Measurements from ENCODE around the gene MICAL2.

MICAL2 gene

DNA sequence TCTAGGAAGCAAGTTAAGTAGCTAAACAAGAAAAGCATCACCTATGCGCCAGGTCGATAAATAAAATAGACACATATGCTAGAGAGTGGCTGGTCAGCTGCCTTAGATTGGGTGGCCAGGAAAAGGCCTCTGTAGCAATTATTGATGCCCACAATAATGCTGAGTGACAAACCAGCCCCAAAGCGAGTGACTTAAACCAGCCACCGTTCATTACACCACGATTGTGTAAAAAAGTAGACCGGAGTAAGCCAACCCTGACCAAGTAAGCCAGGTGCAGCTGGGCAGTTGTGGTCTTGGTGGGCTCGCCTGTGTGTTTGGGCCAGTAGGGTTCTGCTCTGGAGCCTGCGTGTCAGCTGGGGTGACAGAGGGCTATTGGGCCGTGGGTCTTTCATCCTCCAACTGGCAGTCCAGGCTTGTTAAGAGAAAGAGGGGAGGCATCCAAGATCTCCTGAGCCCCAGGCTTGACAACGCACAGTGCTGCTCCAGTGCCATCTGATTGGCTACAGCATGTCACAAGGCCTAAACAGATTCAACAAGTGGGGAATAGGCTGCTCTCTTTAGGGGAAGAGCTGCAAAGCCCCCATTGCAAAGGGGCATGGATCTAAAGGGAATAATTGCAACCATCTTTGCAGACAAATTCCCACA lies 166.6 kb downstream of the MICAL2 start:
- DNase-seq = no peak

GRCh38 chr11:12278766-12279671 lies 168.6 kb downstream of the MICAL2 start:
- no peak for DNase-seq

DNA sequence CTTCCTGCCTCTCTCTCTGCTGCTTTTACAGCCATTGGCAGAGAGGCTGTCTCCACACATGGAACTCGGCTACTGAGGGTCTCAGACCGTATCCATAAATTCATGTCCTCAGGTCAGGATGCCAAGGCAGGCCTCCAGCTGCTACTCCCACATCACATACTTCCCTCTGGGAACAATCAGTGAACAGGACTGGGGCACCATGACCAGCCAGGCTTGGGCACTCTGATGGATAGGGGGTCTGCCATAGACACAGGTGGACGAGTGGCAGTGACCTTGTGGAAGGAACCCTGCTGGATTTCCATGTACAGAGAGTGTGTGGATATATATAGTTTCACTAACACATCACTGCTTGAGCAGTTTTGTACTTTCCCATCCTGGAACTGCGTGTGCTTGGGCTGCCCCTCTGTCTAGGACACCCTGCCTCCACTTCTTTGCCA lies 169.3 kb downstream of the MICAL2 start:
- no peak for DNase-seq

DNA sequence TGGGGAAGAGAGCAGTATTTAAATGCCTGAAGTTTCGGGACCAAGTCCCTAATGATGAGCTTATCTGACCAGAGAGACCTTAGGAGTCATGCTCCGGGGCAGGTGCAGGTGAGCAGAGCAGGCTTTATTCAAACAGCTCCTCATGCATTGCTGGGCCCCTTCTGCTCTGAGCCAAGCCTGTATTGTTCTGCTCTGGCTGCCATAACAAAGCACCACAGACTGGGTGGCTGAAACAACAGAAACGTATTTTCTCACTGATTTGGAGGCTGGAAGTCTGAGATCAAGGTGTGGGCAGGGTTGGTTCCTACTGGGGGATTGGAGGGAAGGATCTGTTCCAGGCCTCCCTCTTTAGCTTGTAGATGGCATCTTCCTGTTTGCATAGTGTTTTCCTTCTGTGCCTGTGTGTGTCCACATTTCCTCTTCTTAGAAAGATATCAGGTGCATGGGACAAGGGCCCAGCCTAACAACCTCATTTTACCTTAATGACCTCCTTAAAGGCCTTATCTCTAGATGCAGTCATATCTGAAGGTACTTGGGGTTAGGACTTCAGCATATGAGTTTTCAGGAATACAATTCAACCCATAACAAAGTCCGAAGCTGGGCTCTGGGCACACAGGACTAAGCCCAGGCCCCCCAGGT lies 169.9 kb downstream of the MICAL2 start:
- no peak for DNase-seq

DNA sequence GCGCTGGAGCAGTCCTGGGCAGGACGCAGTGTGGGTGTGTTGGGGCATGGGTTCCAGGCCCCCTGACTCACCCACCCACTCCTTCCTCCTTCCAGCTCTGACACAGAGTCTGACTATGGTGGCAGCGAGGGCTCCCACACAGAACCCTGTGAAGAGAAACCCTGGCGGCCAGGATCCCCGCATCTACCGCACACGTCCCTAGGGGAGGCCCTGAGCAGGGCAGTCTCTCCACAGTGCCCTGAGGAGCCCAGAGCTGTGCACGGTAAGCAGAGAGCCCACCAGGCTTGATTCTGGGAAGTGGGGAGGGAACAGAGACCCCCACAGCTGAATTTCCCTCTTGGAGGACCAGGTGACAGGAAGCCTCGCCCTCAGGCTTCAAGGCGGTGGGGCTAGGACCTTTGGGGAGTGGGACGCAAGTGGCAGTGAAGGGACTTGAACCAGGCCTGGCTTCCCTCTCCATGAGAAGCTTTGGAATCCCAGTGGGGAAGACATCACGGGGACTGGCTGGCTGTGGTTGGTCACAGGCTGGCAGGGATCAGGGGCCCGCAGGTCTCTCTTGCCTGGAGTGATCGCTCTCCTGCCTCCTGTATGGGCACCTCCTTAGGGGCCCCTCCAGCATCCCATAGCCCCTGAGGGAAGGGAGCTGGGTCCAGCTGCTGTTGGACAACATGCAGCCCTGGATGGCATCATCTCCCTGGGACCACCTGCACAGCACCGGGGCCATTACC lies 170.6 kb downstream of the MICAL2 start:
- DNase-seq = no peak

GRCh38 chr11:12281571-12282478 lies 171.4 kb downstream of the MICAL2 start:
- DNase-seq = peak; percentile 75

- no peak for DNase-seq
Measured at GRCh38 chr11:12282676-12283075, 172.3 kb downstream of the MICAL2 start.

DNA sequence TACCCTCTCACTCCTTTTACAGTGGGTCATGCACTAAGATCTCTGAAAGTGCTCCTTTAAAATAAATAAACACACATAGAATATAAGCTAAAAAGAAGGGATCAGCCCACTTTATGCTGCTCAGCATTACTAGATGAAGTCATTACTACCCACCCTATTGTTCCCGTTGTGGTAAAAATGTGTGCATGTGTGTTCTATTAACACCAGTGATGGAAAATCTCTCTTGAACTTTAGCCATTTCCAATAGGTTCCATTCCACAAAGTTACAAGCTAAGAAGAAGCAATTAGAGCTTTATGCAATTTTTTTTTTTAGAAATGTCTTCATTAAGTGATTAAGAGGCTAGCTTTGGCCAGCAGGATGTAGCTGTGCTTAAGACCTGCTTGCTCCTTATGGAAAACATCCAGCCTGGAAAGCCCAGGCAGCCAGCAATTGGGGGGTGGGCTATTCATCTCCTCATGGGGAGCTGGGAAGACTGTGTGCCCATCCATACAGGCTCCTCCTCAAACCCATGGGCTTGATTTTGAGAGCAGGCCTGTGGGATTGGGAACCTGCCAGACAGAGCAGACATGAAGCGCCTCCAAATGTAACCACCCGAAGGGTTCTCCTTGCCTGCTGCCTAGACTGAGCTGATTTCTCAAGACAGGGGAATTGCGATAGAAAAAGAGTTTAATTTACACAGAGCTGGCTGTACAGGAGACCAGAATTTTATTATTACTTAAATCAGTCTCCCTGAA lies 174.1 kb downstream of the MICAL2 start:
- no peak for DNase-seq

GRCh38 chr11:12285106-12285505 lies 174.7 kb downstream of the MICAL2 start:
- no peak for DNase-seq

GRCh38 chr11:12285811-12286222 lies 175.4 kb downstream of the MICAL2 start:
- no peak for DNase-seq

DNA sequence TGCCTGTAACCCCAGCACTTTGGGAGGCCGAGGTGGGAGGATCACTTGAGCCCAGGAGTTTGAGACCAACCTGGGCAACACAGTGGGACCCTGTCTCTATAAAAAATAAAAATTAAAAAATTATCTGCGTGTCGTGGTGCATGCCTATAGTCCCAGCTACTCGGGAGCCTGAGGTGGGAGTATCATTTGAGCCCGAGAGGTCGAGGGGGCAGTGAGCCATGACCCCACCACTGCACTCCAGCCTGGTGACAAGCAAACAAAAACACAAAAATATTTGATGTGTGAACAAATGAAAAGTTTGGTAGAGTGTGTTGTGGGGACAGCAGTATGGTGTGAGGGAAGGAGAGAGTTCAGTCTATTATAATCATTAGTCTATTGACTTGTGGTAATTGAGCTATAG lies 176.2 kb downstream of the MICAL2 start:
- no peak for DNase-seq

GRCh38 chr11:12287009-12287373 lies 176.6 kb downstream of the MICAL2 start:
- no peak for DNase-seq

DNA sequence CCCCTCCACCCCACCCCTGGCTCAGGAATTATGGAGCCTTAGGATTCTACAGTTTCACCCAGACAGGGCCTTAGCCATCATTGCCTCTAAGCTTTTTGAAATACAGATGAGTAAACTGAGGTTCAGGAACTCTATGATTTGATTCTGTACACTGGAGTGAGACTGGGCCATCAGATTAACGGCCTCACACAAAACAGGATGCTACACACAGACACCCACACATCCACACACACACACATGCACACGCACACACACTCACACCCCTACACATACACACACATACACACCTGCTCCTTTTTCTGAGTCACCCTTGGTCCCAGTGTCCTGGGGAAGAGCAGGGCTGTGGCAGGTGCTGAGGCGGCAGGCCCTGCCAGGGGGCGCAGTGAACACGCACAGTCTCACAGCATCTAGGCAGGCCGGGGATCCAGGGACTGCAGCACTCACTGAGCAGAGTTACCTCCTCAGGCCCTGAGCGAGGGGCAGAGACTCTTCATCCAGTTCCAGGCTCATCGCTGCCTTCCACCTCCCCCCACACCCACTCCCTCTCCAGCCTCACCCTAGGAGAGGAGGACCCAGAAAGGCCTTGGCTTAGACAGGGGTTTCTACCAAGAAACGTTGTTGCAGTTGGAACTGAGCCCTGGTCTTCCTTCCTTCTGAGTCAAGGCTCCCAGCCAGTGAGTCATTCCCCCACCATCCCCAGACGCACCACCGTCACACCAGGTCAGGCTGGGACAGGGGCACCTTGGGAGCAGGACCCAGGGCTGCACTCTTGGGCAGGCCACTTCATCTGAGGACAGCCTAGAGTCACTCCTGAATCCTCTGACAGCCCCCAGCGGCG lies 177.2 kb downstream of the MICAL2 start:
- DNase-seq = peak; percentile 66

- peak; percentile 91 for DNase-seq
Measured at GRCh38 chr11:12288212-12288930, 178.0 kb downstream of the MICAL2 start.

DNA sequence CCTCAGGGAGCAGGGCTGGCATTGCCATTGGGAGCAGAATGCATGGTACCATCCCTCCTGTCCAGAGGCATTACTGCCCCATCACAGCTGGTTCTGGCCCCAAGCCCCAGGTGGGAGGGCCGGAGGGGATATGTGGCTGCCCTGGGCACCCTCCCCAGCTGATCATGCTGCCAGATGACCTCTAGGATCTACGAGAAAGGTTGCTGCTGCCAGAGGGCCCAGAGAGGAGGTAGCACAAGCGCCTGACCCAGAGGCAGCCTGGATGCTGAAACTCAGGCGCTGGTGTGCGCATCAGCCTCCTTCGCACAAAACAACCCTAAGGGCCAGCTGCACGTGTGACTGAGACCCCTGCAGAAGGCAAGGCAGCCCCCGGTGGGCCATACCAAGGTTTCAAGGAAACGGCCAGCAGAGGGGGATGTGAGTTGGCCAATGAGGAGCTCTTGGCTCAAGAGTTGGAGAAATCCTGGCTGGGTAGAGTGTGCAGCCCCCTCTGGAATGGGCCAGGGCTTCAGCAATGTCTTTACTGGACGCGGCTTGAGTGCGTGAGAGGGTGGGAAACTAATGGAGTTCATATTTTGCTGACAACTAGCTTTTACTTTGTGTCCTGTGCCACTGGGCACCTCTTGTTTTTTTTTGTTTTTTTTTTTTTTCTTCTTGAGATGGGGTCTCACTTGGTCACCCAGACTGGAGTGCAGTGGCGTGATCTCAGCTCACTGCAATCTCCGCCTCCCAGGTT lies 178.7 kb downstream of the MICAL2 start:
- no peak for DNase-seq

GRCh38 chr11:12289667-12290476 lies 179.5 kb downstream of the MICAL2 start:
- DNase-seq = no peak

DNA sequence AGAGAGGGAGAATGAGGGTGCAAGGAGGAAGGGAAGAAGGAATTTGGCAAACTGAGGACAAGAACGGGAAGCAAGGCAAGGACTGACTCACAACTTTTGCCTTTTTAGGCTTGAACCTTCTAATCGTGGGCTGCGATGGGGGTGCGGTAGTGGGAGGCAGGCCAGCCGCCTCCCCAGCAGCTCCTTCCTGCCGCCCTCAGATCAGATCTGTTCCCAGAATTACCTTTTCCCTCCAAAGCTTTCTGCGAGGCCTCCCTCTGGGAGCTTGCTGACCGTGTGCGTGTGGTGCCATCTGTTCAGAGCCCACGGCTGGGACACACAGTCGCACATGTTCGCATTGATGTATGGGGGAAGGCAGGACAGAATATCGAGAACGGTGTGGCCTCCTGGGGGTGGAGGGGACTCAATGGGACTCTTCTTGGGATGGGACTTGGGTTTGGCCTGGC lies 180.1 kb downstream of the MICAL2 start:
- no peak for DNase-seq

GRCh38 chr11:12291313-12291712 lies 180.9 kb downstream of the MICAL2 start:
- no peak for DNase-seq
